Measurements from ENCODE around the gene NEGR1.

The NEGR1 gene

DNA sequence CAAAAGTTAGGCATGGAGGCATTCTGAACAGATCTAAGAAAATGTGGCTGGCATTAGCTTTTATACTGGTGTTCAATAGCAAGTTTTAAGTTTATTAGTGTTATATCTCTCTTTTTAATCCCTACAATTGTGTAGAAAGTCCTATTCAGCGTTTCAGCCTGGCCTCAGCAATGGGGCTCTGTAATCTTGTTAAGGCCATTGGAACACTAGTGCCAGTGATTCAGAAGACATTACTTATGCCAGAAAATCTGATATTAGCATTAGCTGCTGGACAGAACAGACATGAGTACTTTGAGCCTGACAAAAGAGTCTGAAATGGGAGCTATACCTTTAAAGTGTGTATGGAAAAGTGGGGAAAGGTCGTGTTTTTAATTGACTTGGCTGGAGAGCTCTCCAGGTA lies 167.0 kb downstream of the NEGR1 start:
- H3K4me3 ChIP-seq (replicated peaks in 1 of 2; ENCODE audit: low read depth in 2 of 2, low read length in 2 of 2), result no peak overlapping the region
- TF ChIP-seq, protein P1, sequence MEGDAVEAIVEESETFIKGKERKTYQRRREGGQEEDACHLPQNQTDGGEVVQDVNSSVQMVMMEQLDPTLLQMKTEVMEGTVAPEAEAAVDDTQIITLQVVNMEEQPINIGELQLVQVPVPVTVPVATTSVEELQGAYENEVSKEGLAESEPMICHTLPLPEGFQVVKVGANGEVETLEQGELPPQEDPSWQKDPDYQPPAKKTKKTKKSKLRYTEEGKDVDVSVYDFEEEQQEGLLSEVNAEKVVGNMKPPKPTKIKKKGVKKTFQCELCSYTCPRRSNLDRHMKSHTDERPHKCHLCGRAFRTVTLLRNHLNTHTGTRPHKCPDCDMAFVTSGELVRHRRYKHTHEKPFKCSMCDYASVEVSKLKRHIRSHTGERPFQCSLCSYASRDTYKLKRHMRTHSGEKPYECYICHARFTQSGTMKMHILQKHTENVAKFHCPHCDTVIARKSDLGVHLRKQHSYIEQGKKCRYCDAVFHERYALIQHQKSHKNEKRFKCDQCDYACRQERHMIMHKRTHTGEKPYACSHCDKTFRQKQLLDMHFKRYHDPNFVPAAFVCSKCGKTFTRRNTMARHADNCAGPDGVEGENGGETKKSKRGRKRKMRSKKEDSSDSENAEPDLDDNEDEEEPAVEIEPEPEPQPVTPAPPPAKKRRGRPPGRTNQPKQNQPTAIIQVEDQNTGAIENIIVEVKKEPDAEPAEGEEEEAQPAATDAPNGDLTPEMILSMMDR (IDR thresholded peaks at IDR 0.05; ENCODE audit: low read depth, low read length), result no peak
- no peak for DNase-seq (ENCODE audit: low read depth in 2 of 2)

DNA sequence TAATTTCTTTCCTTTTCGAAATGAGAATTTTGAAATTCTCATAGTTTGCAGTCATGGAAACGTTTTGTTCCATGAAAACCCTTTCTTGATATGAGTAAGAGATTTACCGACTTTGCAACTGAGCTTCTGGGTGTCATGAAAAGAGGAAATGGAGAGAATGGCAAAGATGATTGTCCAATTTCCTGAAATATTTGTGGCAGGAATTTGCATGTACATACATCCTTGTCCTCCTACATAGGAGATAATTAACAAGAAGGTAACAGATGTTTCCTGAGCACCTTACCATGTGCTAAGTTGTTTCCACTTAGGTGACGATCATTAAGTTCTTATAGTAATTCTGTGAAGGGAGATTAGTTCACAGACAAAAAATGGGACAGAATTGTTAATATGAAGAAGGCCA lies 170.7 kb downstream of the NEGR1 start:
- H3K4me3 ChIP-seq (replicated peaks in 1 of 2; ENCODE audit: low read depth in 2 of 2, low read length in 2 of 2), result no peak overlapping the region
- DNase-seq (ENCODE audit: low read depth in 2 of 2), result peak; percentile 3 to 31
- TF ChIP-seq, protein P1 (IDR thresholded peaks at IDR 0.05; ENCODE audit: low read depth, low read length), result no peak

DNA sequence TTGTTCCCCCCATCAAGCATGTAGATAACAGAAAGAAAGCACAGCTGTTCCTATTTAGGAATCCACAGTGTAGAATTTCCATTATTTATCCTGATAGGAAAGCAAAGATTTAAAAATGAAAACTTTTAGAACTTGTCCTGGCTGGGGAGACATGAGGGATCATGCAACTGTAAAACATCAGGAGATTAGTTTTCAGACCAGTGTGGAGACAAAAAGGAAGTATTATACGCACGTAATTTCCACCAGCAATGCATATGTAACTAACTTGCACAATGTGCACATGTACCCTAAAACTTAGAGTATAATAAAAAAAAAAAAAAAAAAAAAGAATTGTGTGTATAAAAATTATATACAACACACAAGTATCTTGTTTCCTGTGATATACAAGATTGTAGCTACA lies 172.4 kb downstream of the NEGR1 start:
- no peak for DNase-seq (ENCODE audit: low read depth in 2 of 2)
- TF ChIP-seq, protein P1 (IDR thresholded peaks at IDR 0.05; ENCODE audit: low read depth, low read length), result no peak
- no peak overlapping the region for H3K4me3 ChIP-seq (replicated peaks in 1 of 2; ENCODE audit: low read depth in 2 of 2, low read length in 2 of 2)

DNA sequence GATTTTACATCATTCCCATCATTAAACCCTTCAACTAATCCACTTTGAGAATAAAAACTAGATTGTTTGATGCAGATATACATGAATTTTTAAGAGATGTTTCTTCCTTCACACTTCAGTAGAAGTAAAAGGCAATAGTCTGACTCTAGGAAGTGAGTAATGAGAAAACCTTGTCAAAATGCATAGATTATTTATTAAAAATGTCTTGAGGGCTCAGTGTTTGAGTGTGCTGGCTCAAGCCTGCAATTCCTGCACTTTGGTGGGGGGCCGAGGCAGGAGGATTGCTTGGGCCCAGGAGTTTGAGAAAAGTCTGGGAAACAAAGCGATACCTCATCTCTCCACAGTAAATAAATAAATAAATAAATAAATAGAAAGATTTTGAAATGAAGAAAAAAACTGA lies 177.1 kb downstream of the NEGR1 start:
- peak in 1 of 2 donors; percentile 18 for DNase-seq (ENCODE audit: low read depth in 2 of 2)
- H3K4me3 ChIP-seq (replicated peaks in 1 of 2; ENCODE audit: low read depth in 2 of 2, low read length in 2 of 2), result no peak overlapping the region
- TF ChIP-seq, protein P1 (IDR thresholded peaks at IDR 0.05; ENCODE audit: low read depth, low read length), result no peak

DNA sequence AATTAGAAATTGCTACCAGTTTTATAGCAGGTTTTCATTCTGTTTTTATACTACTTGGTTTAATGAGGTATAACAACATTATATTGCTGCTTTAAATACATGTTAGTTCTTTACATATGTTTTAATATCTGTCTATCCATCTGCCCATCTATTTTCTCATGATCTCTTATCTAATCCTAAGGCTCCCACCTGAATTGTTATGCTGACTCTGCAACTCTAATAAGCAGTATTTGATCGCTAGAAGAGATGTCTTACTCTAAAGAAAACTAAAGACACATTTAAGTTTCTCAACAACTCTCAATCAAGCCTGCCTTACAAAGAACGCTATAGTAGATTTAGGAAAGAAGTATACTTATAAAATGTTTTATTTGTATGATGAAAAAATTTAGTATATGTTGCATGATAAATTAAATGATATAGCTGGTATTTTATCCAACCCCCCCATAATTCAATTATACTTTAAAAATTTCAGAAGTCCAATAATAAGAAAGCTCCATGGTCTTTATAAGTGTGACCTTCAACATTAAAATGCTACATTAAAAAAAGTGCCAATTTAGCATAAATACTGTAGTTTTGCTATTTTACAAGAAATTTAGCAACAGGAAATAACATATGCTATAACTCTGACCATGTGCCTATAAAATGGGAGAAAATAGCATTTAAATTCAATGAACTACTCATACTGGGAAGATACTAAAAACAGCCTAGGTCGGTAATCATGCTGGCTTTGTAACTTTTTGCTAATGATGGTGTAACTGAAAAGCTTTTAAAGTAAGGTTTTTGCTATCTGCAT lies 180.3 kb downstream of the NEGR1 start:
- TF ChIP-seq, protein P1 (IDR thresholded peaks at IDR 0.05; ENCODE audit: low read depth, low read length), result no peak
- no peak for DNase-seq (ENCODE audit: low read depth in 2 of 2)
- no peak overlapping the region for H3K4me3 ChIP-seq (replicated peaks in 1 of 2; ENCODE audit: low read depth in 2 of 2, low read length in 2 of 2)

DNA sequence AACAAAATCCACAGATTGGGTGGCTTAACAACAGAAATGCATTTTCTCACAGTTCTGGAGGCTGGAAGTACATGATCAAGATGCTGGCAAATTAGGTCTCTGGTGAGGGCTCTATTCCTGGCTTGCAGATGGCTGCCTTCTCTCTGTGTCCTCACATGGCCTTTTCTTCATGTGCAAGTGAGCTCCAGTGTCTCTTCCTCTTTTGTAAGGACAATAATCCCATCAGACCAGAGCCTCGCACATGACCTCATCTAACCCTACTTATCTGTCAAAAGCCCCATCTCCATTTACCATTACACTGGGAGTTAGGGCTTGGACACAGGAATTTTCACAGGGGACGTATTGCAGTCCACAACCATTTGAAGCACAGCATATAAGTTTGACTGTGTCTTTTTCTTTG lies 181.6 kb downstream of the NEGR1 start:
- DNase-seq (ENCODE audit: low read depth in 2 of 2), result no peak
- no peak overlapping the region for H3K4me3 ChIP-seq (replicated peaks in 1 of 2; ENCODE audit: low read depth in 2 of 2, low read length in 2 of 2)
- TF ChIP-seq, protein P1 (IDR thresholded peaks at IDR 0.05; ENCODE audit: low read depth, low read length), result no peak

Data from cardiac fibroblast (primary cell).